Esophagus squamous epithelium (tissue), 5 donors: ENCODE measurements around the gene UMAD1. TPM values are rescaled to one million over a fixed set of nuclear protein-coding genes. Genes with fewer than 3 reads are reported as not detected.

Experiments
- DNase-seq: peaks from one replicate; lab custom pipeline; 2025; lab: John Stamatoyannopoulos, UW
- H3K27ac ChIP-seq, 4 donors: fragments of 200-600 bp; sonication (generic); one replicate each; pipeline ENCODE4 v1.5.1; 2016 to 2019; ENCODE audit warnings: mild to moderate bottlenecking in 1 of 4
- H3K27me3 ChIP-seq, 4 donors: fragments of 200-600 bp; sonication (generic); 1 replicate in 3 of 4; 2 replicates in 1 of 4; pipeline versions ENCODE4 v1.5.1 to v1.6.0; 2017 to 2021; ENCODE audit warnings: antibody characterized with exemption in 1 of 4
- H3K36me3 ChIP-seq, 3 donors: fragments of 200-600 bp; sonication (generic); one replicate each; pipeline ENCODE4 v1.5.1; 2016 to 2019
- H3K4me1 ChIP-seq, 3 donors: fragments of 200-600 bp; sonication (generic); one replicate each; pipeline ENCODE4 v1.5.1; 2017 to 2019
- H3K4me3 ChIP-seq, 4 donors: fragments of 200-600 bp; sonication (generic); 1 replicate in 3 of 4; 2 replicates in 1 of 4; pipeline ENCODE4 v1.5.1; 2016 to 2019; ENCODE audit warnings: mild to moderate bottlenecking in 2 of 4, moderate library complexity in 1 of 4
- H3K9me3 ChIP-seq, 3 donors: fragments of 200-600 bp; sonication (generic); one replicate each; pipeline ENCODE4 v1.5.1; 2016 to 2019
- POLR2A ChIP-seq, 4 donors: fragments of 450-650 bp; IDR thresholded peaks; one replicate each; pipeline ENCODE4 v1.6.1; 2017; ENCODE audit warnings: antibody characterized with exemption in 4 of 4, mild to moderate bottlenecking in 4 of 4, moderate library complexity in 3 of 4
- WGBS, 2 donors: methylation state at CpG; one replicate each; pipeline ENCODE4 v1.1.5; 2018; 5-methylcytosine and 5-hydroxymethylcytosine counted together
- intact Hi-C: fragments of 100-400 bp; cut with DNase I; formaldehyde crosslinking; loops from one replicate; pipeline ENCODE4 v1.15.0; 2022
- total RNA-seq, 4 donors: library from RNA; depleted of rRNA; stranded (reverse); fragments of >200 nt; gene quantifications; one replicate each; pipeline ENCODE4 v1.1.0, GENCODE V29; 2016
- TF ChIP-seq, protein P1 (sequence below), 6 experiments: fragments of 450-650 bp in 4 of 6; fragments of 200-600 bp in 2 of 6; sonication (generic) in 2 of 6; IDR thresholded peaks; one replicate each; pipeline ENCODE4 v1.5.1; 2016 to 2019; ENCODE audit warnings: antibody characterized with exemption in 6 of 6, mild to moderate bottlenecking in 4 of 6, moderate library complexity in 4 of 6
- donor health status: DM: yes; HTN: yes; CAD: no.

Gene UMAD1
- total RNA-seq, 4 donors from 2014 or later = 2.5 to 7.6 (median 6.3) TPM

DNA sequence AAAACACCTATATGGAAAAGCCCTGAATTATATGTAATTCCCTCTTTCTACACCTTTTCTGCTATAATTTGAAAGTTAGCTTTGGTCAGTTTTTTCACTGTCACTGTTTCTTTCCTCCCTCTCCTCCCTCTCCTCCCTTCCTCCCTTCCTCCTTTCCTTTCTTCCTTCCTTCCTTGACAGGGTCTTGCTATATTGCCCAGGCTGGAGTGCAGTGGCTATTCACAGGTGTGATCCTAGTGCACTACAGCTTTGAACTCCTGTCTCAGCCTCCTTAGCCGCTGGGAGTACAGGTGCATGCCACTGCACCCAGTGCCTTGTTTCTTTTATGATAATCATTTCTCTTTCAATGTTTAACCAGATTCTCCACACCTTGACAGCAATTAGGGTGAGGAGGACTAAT, 22.1 kb upstream of the UMAD1 start:
- TF ChIP-seq, protein P1, sequence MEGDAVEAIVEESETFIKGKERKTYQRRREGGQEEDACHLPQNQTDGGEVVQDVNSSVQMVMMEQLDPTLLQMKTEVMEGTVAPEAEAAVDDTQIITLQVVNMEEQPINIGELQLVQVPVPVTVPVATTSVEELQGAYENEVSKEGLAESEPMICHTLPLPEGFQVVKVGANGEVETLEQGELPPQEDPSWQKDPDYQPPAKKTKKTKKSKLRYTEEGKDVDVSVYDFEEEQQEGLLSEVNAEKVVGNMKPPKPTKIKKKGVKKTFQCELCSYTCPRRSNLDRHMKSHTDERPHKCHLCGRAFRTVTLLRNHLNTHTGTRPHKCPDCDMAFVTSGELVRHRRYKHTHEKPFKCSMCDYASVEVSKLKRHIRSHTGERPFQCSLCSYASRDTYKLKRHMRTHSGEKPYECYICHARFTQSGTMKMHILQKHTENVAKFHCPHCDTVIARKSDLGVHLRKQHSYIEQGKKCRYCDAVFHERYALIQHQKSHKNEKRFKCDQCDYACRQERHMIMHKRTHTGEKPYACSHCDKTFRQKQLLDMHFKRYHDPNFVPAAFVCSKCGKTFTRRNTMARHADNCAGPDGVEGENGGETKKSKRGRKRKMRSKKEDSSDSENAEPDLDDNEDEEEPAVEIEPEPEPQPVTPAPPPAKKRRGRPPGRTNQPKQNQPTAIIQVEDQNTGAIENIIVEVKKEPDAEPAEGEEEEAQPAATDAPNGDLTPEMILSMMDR (IDR thresholded peaks at IDR 0.05) = no peak
- no peak for TF ChIP-seq POLR2A (IDR thresholded peaks at IDR 0.05)

DNA sequence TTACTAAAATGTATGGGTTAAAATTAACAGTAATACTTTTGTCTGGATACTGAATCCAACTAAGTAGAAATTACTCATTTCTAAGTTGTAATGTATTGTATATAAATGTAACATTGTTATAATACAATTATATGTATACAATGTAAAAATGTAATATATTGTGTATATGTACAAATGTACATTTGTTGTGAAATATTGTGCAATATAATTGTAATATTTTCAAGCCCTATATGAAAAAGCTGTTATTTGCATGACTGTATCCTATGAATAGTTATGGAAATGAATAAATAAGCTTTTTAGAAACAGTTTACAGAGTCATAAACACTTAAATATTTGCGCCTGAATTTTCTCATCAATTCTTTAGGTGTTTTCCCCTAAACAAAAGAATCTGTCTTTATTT, 20.3 kb upstream of the UMAD1 start:
- no peak for DNase-seq
- intact Hi-C loops = no loop called here
- TF ChIP-seq, protein P1 (IDR thresholded peaks at IDR 0.05) = no peak
- TF ChIP-seq POLR2A (IDR thresholded peaks at IDR 0.05) = no peak
- Histone ChIP-seq H3K36me3 (no peaks in the 10 kb centered on the region), H3K9me3 (no peaks in the 10 kb centered on the region), H3K4me3 (no peak overlapping the region), H3K27ac (no peak overlapping the region), H3K27me3 (no peaks in the 10 kb centered on the region), H3K4me1 (no peaks in the 10 kb centered on the region)
- 84 to 94% methylated on average over 1 of the region's 1 CpG for whole genome bisulfite sequencing, 2 donors

More for the DNA sequence above, 22.1 kb upstream of the UMAD1 start:
- DNase-seq = no peak
- Histone ChIP-seq H3K4me3 (no peak overlapping the region), H3K27me3 (no peaks in the 10 kb centered on the region), H3K36me3 (no peaks in the 10 kb centered on the region), H3K9me3 (no peaks in the 10 kb centered on the region), H3K4me1 (no peaks in the 10 kb centered on the region), H3K27ac (no peak overlapping the region)
- intact Hi-C loops = no loop called here
- WGBS, 2 donors = 90 to 100% methylated on average over 1 of the region's 1 CpG

DNA sequence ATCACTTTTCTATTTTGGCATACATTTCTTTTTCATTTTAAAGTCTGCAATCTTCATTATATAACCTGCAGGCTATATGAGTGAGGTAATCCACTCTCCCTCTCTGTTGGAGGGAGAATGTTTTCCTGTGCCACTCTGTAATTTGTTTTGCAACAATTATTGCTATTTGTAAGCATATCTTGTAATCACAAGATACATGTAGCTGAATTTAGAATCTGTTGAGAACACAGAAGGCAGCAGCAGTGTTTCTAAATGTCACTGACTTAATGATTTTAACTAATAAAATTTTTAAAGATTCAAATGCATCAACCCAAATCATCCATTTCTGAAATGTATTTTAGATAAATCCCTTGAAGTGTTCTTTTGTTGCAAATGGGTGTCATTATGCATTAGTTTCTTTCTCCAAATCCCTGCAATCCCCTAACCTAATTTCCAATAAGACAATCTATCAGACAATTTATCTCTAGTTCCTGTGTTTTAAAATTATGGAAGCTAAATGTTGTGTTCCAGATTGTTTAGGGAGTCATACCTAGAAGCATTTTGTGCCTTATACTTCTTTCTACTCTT, 19.8 kb upstream of the UMAD1 start:
- Histone ChIP-seq H3K4me1 (no peaks in the 10 kb centered on the region), H3K36me3 (no peaks in the 10 kb centered on the region), H3K27me3 (no peaks in the 10 kb centered on the region), H3K9me3 (no peaks in the 10 kb centered on the region), H3K27ac (no peak overlapping the region), H3K4me3 (no peak overlapping the region)
- no peak for DNase-seq
- intact Hi-C loops = no loop called here
- TF ChIP-seq, protein P1 (IDR thresholded peaks at IDR 0.05) = no peak
- TF ChIP-seq POLR2A (IDR thresholded peaks at IDR 0.05) = no peak

DNA sequence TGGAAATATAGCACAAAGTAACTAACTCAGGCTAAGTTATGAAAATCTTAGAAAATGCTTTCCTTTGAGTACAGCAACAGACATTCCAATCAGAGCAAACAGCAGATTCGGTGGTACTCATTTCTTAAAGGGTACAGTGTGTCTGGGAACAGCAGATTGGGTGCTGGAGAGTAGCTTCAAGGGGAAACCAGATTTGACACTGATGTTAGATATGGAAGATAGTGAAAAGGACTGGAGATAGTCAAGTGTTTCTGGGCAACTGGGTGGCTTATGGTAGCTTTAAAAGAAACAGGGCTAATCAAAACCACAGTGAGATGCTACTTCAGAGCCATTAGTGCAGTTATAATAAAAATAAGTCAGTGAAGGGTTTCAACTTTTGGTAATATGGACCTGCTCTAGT, 12.1 kb upstream of the UMAD1 start:
- TF ChIP-seq, protein P1 (IDR thresholded peaks at IDR 0.05) = no peak
- TF ChIP-seq POLR2A (IDR thresholded peaks at IDR 0.05) = no peak

DNA sequence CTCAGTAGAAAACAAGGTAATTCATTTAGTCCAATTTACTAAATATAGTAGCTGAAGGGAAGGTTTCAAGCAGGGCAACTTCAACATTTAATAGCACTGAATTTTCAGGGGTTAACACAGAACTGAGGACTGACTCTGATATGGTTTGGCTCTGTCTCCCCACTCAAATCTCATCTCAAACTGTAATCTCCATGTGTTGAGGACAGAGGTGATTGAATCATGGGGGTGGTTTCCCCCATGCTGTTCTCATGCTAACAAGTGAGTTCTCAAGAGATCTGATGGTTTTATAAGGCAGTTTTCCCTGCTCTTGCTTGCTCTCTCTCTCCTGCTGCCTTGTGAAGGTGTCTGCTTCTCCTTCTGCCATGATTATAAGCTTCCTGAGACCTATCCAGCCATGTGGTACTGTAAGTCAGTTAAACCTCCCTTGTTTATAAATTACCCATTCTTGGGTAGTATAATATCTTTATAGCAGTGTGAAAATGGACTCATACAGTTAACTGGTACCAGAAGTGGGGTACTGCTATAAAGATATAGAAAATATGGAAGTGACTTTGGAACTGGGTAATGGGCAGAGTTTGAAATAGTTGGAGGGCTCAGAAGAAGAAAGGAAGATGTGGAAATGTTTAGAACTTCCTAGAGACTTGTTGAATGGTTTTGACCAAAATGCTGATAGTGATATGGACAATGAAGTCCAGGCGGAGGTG, 9.8 kb upstream of the UMAD1 start:
- intact Hi-C loops = loop anchor here (10.0 kb wide), 1 partner anchor 56 kb away; no protein-coding TSS in a partner anchor
- H3K36me3 ChIP-seq = peaks cover 0 to 10% (median 0%) of the 10 kb centered on the region in 3 donors
- no peak overlapping the region for H3K27ac ChIP-seq
- H3K4me3 ChIP-seq = no peak overlapping the region
- WGBS, 2 donors = 92 to 100% methylated on average over 1 of the region's 1 CpG
- no peak for TF ChIP-seq POLR2A (IDR thresholded peaks at IDR 0.05)
- no peak for DNase-seq
- no peaks in the 10 kb centered on the region for H3K4me1 ChIP-seq
- no peaks in the 10 kb centered on the region for H3K9me3 ChIP-seq
- no peaks in the 10 kb centered on the region for H3K27me3 ChIP-seq

More for the DNA sequence above, 12.1 kb upstream of the UMAD1 start:
- Histone ChIP-seq H3K36me3 (no peaks in the 10 kb centered on the region), H3K27ac (no peak overlapping the region), H3K27me3 (no peaks in the 10 kb centered on the region), H3K4me3 (no peak overlapping the region), H3K9me3 (no peaks in the 10 kb centered on the region), H3K4me1 (no peaks in the 10 kb centered on the region)
- 80 to 82% methylated on average over 1 of the region's 1 CpG for WGBS, 2 donors
- intact Hi-C loops = no loop called here
- no peak for DNase-seq
